ENCODE data around the gene RAD9B.
"Not testable (repeated sequence)": the region's sequence is repeated elsewhere in the genome, so short reads cannot be mapped to it uniquely, and the experiment has no call there.

The RAD9B gene

GRCh38 chr12:110501752-110502738, at the start of gene RAD9B, which contains the start of gene VPS29:
Gene RAD9B (plus strand): TSS chr12:110502331. CDS start chr12:110502338, 7 bp downstream.
Gene VPS29 (minus strand): TSS chr12:110502111. CDS start chr12:110502051, 60 bp downstream.
- peak; percentile 97 to 98 for DNase-seq (ENCODE audit: low read depth in 2 of 2)

- no peak for DNase-seq (ENCODE audit: low read depth in 2 of 2)
These were observed 48.4 kb upstream of the RAD9B start for GRCh38 chr12:110453569-110454296.

- no peak for DNase-seq (ENCODE audit: low read depth in 2 of 2)
These were observed 43.4 kb upstream of the RAD9B start for GRCh38 chr12:110458756-110459155.

GRCh38 chr12:110461189-110461588, 40.9 kb upstream of the RAD9B start:
- DNase-seq (ENCODE audit: low read depth in 2 of 2), result not testable (repeated sequence)

- DNase-seq (ENCODE audit: low read depth in 2 of 2), result no peak
These were observed 37.1 kb upstream of the RAD9B start for GRCh38 chr12:110465024-110465423.

- not testable (repeated sequence) for DNase-seq (ENCODE audit: low read depth in 2 of 2)
These were observed 36.4 kb upstream of the RAD9B start for GRCh38 chr12:110465765-110466164.

GRCh38 chr12:110466791-110467190, 35.3 kb upstream of the RAD9B start:
- DNase-seq (ENCODE audit: low read depth in 2 of 2), result no peak

GRCh38 chr12:110467847-110468213, 34.3 kb upstream of the RAD9B start:
- DNase-seq (ENCODE audit: low read depth in 2 of 2), result no peak

- peak; percentile 85 to 92 for DNase-seq (ENCODE audit: low read depth in 2 of 2)
These were observed 33.7 kb upstream of the RAD9B start, which contains the start of the genes FAM216A and GPN3 for GRCh38 chr12:110468214-110469048. Gene FAM216A (plus strand): TSS chr12:110468845. CDS start chr12:110468876, 31 bp downstream. Gene GPN3 (minus strand): TSS chr12:110468257. CDS start chr12:110468203, 54 bp downstream.

GRCh38 chr12:110475426-110475825, 26.7 kb upstream of the RAD9B start:
- DNase-seq (ENCODE audit: low read depth in 2 of 2), result no peak

GRCh38 chr12:110498984-110499706, 3.0 kb upstream of the RAD9B start:
- no peak for DNase-seq (ENCODE audit: low read depth in 2 of 2)

GRCh38 chr12:110501399-110501751, 756 bp upstream of the RAD9B start:
- no peak for DNase-seq (ENCODE audit: low read depth in 2 of 2)

GRCh38 chr12:110503432-110503831, 1.3 kb downstream of the RAD9B start:
- no peak for DNase-seq (ENCODE audit: low read depth in 2 of 2)

- DNase-seq (ENCODE audit: low read depth in 2 of 2), result no peak
These were observed 3.2 kb downstream of the RAD9B start for GRCh38 chr12:110505332-110505731.

- DNase-seq (ENCODE audit: low read depth in 2 of 2), result no peak
These were observed 6.0 kb downstream of the RAD9B start for GRCh38 chr12:110508071-110508586.

GRCh38 chr12:110513842-110514241, 11.7 kb downstream of the RAD9B start:
- no peak for DNase-seq (ENCODE audit: low read depth in 2 of 2)

GRCh38 chr12:110514363-110514762, 12.2 kb downstream of the RAD9B start:
- no peak for DNase-seq (ENCODE audit: low read depth in 2 of 2)

GRCh38 chr12:110516995-110517394, 14.9 kb downstream of the RAD9B start:
- DNase-seq (ENCODE audit: low read depth in 2 of 2), result no peak

GRCh38 chr12:110518014-110518413, 15.9 kb downstream of the RAD9B start:
- not testable (repeated sequence) for DNase-seq (ENCODE audit: low read depth in 2 of 2)

GRCh38 chr12:110520876-110521712, 19.0 kb downstream of the RAD9B start:
- DNase-seq (ENCODE audit: low read depth in 2 of 2), result not testable (repeated sequence)
